Natural killer cell (primary cell): ENCODE data around the gene EAF2. TPM values are rescaled to one million over a fixed set of nuclear protein-coding genes. Genes with fewer than 3 reads are reported as not detected.

ENCODE experiments used
- ATAC-seq, 3 donors: fragments of 150-1000 bp in 2 of 3; fragments of 200-7000 bp in 1 of 3; cut with Tn5 transposase; 1 replicate in 1 of 3; 2 replicates in 2 of 3; pipeline ENCODE4 v1.10.0; 2021; ENCODE audit warnings: mild to moderate bottlenecking in 2 of 3, moderate library complexity in 2 of 3
- DNase-seq, 2 donors: peaks; one replicate each; pipeline versions ENCODE4 v3.0.0 to v3.0.0-alpha.2; 2013 to 2021; ENCODE audit warnings: mixed read lengths in 1 of 2
- H3K27ac ChIP-seq: one replicate; pipeline ENCODE4 v1.5.1; 2013; ENCODE audit warnings: mild to moderate bottlenecking, low read length
- H3K27me3 ChIP-seq: one replicate; pipeline ENCODE4 v1.6.1; 2013; ENCODE audit warnings: low read length; ENCODE audit not compliant: control insufficient read depth, insufficient read depth
- H3K36me3 ChIP-seq: one replicate; pipeline ENCODE4 v1.6.1; 2013; ENCODE audit warnings: low read length; ENCODE audit not compliant: control insufficient read depth, insufficient read depth
- H3K4me1 ChIP-seq: one replicate; pipeline ENCODE4 v1.6.1; 2013; ENCODE audit warnings: low read length; ENCODE audit not compliant: control insufficient read depth, insufficient read depth
- H3K4me3 ChIP-seq: one replicate; pipeline ENCODE4 v1.5.1; 2013; ENCODE audit warnings: low read length
- H3K9me3 ChIP-seq: one replicate; pipeline ENCODE4 v1.6.1; 2013; ENCODE audit warnings: low read length; ENCODE audit not compliant: control insufficient read depth, insufficient read depth
- H3K27ac Mint-ChIP-seq, 2 donors: one replicate each; pipeline ENCODE4 v1.8.0; 2022; ENCODE audit warnings: mild to moderate bottlenecking in 2 of 2, mixed read lengths in 2 of 2, moderate library complexity in 1 of 2
- H3K27me3 Mint-ChIP-seq, 2 donors: one replicate each; pipeline ENCODE4 v1.8.0; 2022; ENCODE audit warnings: low read depth in 2 of 2, mixed read lengths in 2 of 2
- H3K36me3 Mint-ChIP-seq: one replicate; pipeline ENCODE4 v1.8.0; 2022; ENCODE audit warnings: mixed read lengths
- H3K4me1 Mint-ChIP-seq, 2 donors: one replicate each; pipeline ENCODE4 v1.8.0; 2022; ENCODE audit warnings: mixed read lengths in 2 of 2
- H3K4me3 Mint-ChIP-seq: one replicate; pipeline ENCODE4 v1.8.0; 2022; ENCODE audit warnings: mild to moderate bottlenecking, moderate library complexity, mixed read lengths
- H3K9me3 Mint-ChIP-seq, 2 donors: one replicate each; pipeline ENCODE4 v1.8.0; 2022; ENCODE audit warnings: mixed read lengths in 2 of 2
- CTCF ChIP-seq: fragments of 200-600 bp; IDR thresholded peaks from one replicate; pipeline ENCODE4 v1.8.0; 2022; ENCODE audit warnings: antibody characterized with exemption
- WGBS: methylation state at CpG from one replicate; pipeline ENCODE4 v1.1.7; 2013; ENCODE audit warnings: missing lambda C conversion rate; ENCODE audit not compliant: insufficient coverage; 5-methylcytosine and 5-hydroxymethylcytosine counted together
- intact Hi-C: fragments of 100-400 bp; cut with micrococcal nuclease; formaldehyde crosslinking; loops from one replicate; pipeline ENCODE4 v1.14.2; 2022
- total RNA-seq, 4 donors: library from RNA; stranded (reverse); fragments of 120-200 nt in 1 of 4; gene quantifications; one replicate each; pipeline versions ENCODE4 v1.2.3 to v1.2.4, GENCODE V29; 2013 to 2022

Gene EAF2
- total RNA-seq, 3 donors from 2014 or later (not counting 1 experiment from before 2014, with no cell fraction given) = 5.1 to 7.4 (median 5.4) TPM

- no peaks in the 10 kb centered on the region for H3K36me3 Mint-ChIP-seq
- no peak overlapping the region for H3K27ac Mint-ChIP-seq
- ATAC-seq (no peak), DNase-seq (no peak)
- Histone ChIP-seq H3K4me3 (no peak overlapping the region), H3K36me3 (no peaks in the 10 kb centered on the region), H3K27ac (no peak overlapping the region), H3K27me3 (no peaks in the 10 kb centered on the region), H3K4me1 (no peaks in the 10 kb centered on the region), H3K9me3 (no peaks in the 10 kb centered on the region)
- H3K4me1 Mint-ChIP-seq = no peaks in the 10 kb centered on the region
- no peaks in the 10 kb centered on the region for H3K9me3 Mint-ChIP-seq
- intact Hi-C loops = no loop called here
- no peak overlapping the region for H3K4me3 Mint-ChIP-seq
- TF ChIP-seq CTCF = no peak
- no peaks in the 10 kb centered on the region for H3K27me3 Mint-ChIP-seq
Measured at GRCh38 chr3:121863801-121864200, 28.8 kb downstream of the EAF2 start.

- H3K4me1 ChIP-seq = no peaks in the 10 kb centered on the region
- no peak for DNase-seq
- Mint-ChIP-seq H3K27me3 (no peaks in the 10 kb centered on the region), H3K27ac (no peak overlapping the region), H3K36me3 (no peaks in the 10 kb centered on the region), H3K9me3 (no peaks in the 10 kb centered on the region), H3K4me1 (no peaks in the 10 kb centered on the region), H3K4me3 (no peak overlapping the region)
- H3K4me3 ChIP-seq = no peak overlapping the region
- H3K9me3 ChIP-seq = no peaks in the 10 kb centered on the region
- no peaks in the 10 kb centered on the region for H3K27me3 ChIP-seq
- no peak overlapping the region for H3K27ac ChIP-seq
- TF ChIP-seq CTCF = no peak
- ATAC-seq = no peak
- WGBS = 88% methylated on average over 1 of the region's 2 CpGs
- intact Hi-C loops = no loop called here
- peaks cover 7% of the 10 kb centered on the region for H3K36me3 ChIP-seq
Measured at GRCh38 chr3:121869736-121870135, 34.7 kb downstream of the EAF2 start.

GRCh38 chr3:121870717-121871116, 35.7 kb downstream of the EAF2 start:
- H3K9me3 ChIP-seq = no peaks in the 10 kb centered on the region
- ATAC-seq = no peak
- intact Hi-C loops = no loop called here

More at GRCh38 chr3:121870717-121871116, 35.7 kb downstream of the EAF2 start:
- no peak for TF ChIP-seq CTCF
- Mint-ChIP-seq H3K9me3 (no peaks in the 10 kb centered on the region), H3K4me1 (no peaks in the 10 kb centered on the region), H3K36me3 (no peaks in the 10 kb centered on the region), H3K4me3 (no peak overlapping the region), H3K27ac (no peak overlapping the region), H3K27me3 (no peaks in the 10 kb centered on the region)
- Histone ChIP-seq H3K36me3 (peaks cover 10% of the 10 kb centered on the region), H3K4me1 (no peaks in the 10 kb centered on the region), H3K27ac (no peak overlapping the region), H3K4me3 (no peak overlapping the region), H3K27me3 (no peaks in the 10 kb centered on the region)
- DNase-seq = no peak
